Right atrium auricular region (tissue), 2 donors: ENCODE measurements around the gene MGLL. TPM values are rescaled to one million over a fixed set of nuclear protein-coding genes. Genes with fewer than 3 reads are reported as not detected.

Experiments
- DNase-seq: peaks from one replicate; pipeline ENCODE4 v3.0.0-alpha.2; 2019; ENCODE audit warnings: low spot score
- H3K27ac ChIP-seq, 2 donors: fragments of 200-600 bp; sonication (generic); 1 replicate in 1 of 2; 2 replicates in 1 of 2; pipeline ENCODE4 v1.5.1; 2016 to 2019
- H3K27me3 ChIP-seq, 2 donors: fragments of 200-600 bp; sonication (generic); one replicate each; pipeline versions ENCODE4 v1.5.1 to v1.6.0; 2017 to 2019
- H3K36me3 ChIP-seq: fragments of 200-600 bp; sonication (generic); one replicate; pipeline ENCODE4 v1.5.1; 2016
- H3K4me1 ChIP-seq, 2 donors: fragments of 200-600 bp; sonication (generic); one replicate each; pipeline versions ENCODE4 v1.5.1 to v1.6.0; 2017 to 2019
- H3K4me3 ChIP-seq, 2 donors: fragments of 200-600 bp; sonication (generic); 1 replicate in 1 of 2; 2 replicates in 1 of 2; pipeline ENCODE4 v1.5.1; 2017 to 2019; ENCODE audit warnings: mild to moderate bottlenecking in 1 of 2, moderate library complexity in 1 of 2
- H3K9me3 ChIP-seq, 2 donors: fragments of 200-600 bp; sonication (generic); one replicate each; pipeline ENCODE4 v1.5.1; 2019
- total RNA-seq, 2 donors: library from RNA; depleted of rRNA; stranded (reverse); fragments of >200 nt; gene quantifications; one replicate each; pipeline ENCODE4 v1.1.0, GENCODE V29; 2016
- TF ChIP-seq, protein P1 (sequence below), 2 donors: fragments of 200-600 bp; sonication (generic); IDR thresholded peaks; one replicate each; pipeline ENCODE4 v1.5.1; 2019; ENCODE audit warnings: antibody characterized with exemption in 2 of 2

MGLL gene
- total RNA-seq, 2 donors from 2014 or later: 36.3 to 46.4 TPM

GRCh38 chr3:127859730-127860129 is 37.4 kb upstream of the MGLL start:
- Histone ChIP-seq H3K36me3 (no peaks in the 10 kb centered on the region), H3K27me3 (no peaks in the 10 kb centered on the region), H3K4me1 (no peaks in the 10 kb centered on the region), H3K4me3 (no peak overlapping the region), H3K9me3 (no peaks in the 10 kb centered on the region), H3K27ac (no peak overlapping the region)
- no peak for DNase-seq
- TF ChIP-seq, protein P1, sequence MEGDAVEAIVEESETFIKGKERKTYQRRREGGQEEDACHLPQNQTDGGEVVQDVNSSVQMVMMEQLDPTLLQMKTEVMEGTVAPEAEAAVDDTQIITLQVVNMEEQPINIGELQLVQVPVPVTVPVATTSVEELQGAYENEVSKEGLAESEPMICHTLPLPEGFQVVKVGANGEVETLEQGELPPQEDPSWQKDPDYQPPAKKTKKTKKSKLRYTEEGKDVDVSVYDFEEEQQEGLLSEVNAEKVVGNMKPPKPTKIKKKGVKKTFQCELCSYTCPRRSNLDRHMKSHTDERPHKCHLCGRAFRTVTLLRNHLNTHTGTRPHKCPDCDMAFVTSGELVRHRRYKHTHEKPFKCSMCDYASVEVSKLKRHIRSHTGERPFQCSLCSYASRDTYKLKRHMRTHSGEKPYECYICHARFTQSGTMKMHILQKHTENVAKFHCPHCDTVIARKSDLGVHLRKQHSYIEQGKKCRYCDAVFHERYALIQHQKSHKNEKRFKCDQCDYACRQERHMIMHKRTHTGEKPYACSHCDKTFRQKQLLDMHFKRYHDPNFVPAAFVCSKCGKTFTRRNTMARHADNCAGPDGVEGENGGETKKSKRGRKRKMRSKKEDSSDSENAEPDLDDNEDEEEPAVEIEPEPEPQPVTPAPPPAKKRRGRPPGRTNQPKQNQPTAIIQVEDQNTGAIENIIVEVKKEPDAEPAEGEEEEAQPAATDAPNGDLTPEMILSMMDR (IDR thresholded peaks at IDR 0.05): no peak

DNA sequence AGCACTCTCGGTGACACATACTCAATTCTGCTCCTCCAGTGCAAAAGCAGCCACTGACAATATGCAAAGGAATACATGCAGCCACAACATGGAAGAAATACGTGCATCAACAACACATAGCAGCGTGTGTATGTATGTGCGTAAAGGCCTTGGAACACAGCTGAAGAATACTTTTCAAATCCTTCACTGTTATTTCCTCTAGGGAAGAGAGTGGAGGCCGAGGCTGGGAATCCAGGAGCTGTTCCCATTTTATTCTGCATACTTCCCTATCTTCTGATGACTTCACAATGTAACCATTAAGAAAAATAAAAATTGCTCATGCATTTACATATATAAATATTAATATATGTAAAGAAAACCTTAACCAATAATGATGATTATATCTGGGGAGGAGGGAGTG is 36.6 kb upstream of the MGLL start:
- TF ChIP-seq, protein P1 (IDR thresholded peaks at IDR 0.05): no peak
- no peaks in the 10 kb centered on the region for H3K27me3 ChIP-seq
- no peaks in the 10 kb centered on the region for H3K36me3 ChIP-seq
- H3K27ac ChIP-seq: no peak overlapping the region
- no peak overlapping the region for H3K4me3 ChIP-seq
- no peaks in the 10 kb centered on the region for H3K4me1 ChIP-seq
- no peak for DNase-seq
- no peaks in the 10 kb centered on the region for H3K9me3 ChIP-seq

GRCh38 chr3:127858521-127858920 is 36.2 kb upstream of the MGLL start:
- Histone ChIP-seq H3K4me3 (no peak overlapping the region), H3K36me3 (no peaks in the 10 kb centered on the region), H3K27ac (no peak overlapping the region), H3K9me3 (no peaks in the 10 kb centered on the region), H3K27me3 (no peaks in the 10 kb centered on the region), H3K4me1 (no peaks in the 10 kb centered on the region)
- DNase-seq: no peak
- TF ChIP-seq, protein P1 (IDR thresholded peaks at IDR 0.05): no peak

- Histone ChIP-seq H3K27ac (no peak overlapping the region), H3K4me3 (no peak overlapping the region), H3K9me3 (no peaks in the 10 kb centered on the region), H3K36me3 (no peaks in the 10 kb centered on the region), H3K27me3 (no peaks in the 10 kb centered on the region), H3K4me1 (no peaks in the 10 kb centered on the region)
- DNase-seq: no peak
- TF ChIP-seq, protein P1 (IDR thresholded peaks at IDR 0.05): no peak
Measured at GRCh38 chr3:127857333-127857732, 35.0 kb upstream of the MGLL start.

- H3K9me3 ChIP-seq: no peaks in the 10 kb centered on the region
- no peaks in the 10 kb centered on the region for H3K27me3 ChIP-seq
- no peak overlapping the region for H3K27ac ChIP-seq
- no peaks in the 10 kb centered on the region for H3K4me1 ChIP-seq
- DNase-seq: no peak
- H3K36me3 ChIP-seq: no peaks in the 10 kb centered on the region
- no peak overlapping the region for H3K4me3 ChIP-seq
- TF ChIP-seq, protein P1 (IDR thresholded peaks at IDR 0.05): no peak
Measured at GRCh38 chr3:127856801-127857200, 34.5 kb upstream of the MGLL start.

DNA sequence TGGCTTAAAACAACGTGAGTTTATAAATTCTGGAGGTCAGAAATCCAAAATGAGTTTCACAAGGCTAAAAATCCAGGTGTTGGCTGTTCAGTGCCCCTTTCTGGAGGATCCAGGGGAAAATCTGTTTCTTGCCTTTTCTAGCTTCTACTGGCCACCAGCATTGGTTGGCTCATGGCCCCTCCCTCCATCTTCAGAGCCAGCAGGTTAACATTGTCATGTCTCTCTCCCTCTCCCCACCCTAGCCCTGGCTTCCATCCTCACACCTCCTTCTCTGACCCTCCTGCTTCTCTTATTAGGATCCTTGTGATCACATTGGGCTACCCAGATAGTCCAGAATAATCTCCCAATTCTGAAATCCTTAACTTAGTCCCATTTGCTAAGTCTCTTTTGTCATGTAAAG is 32.9 kb upstream of the MGLL start:
- no peaks in the 10 kb centered on the region for H3K4me1 ChIP-seq
- no peaks in the 10 kb centered on the region for H3K27me3 ChIP-seq
- H3K9me3 ChIP-seq: no peaks in the 10 kb centered on the region
- H3K4me3 ChIP-seq: no peak overlapping the region
- no peaks in the 10 kb centered on the region for H3K36me3 ChIP-seq
- no peak overlapping the region for H3K27ac ChIP-seq
- TF ChIP-seq, protein P1 (IDR thresholded peaks at IDR 0.05): no peak
- no peak for DNase-seq
